ENCODE measurements around the gene HTATIP2. TPM values are rescaled to one million over a fixed set of nuclear protein-coding genes. Genes with fewer than 3 reads are reported as not detected.

The HTATIP2 gene
- total and polyA plus RNA-seq, 9 of the 15 experiments (the other 6 are each of a cell fraction or from before 2014, with no cell fraction given): 48.3 to 90.9 (median 64.4) TPM

GRCh38 chr11:20367313-20367948 is 3.9 kb downstream of the HTATIP2 start (continued):
- no peak for TF ChIP-seq TFE3 (CRISPR knock-in tag; IDR thresholded peaks at IDR 0.05)
- TF ChIP-seq ZFP30 (CRISPR knock-in tag; IDR thresholded peaks at IDR 0.05; ENCODE audit: borderline replicate concordance): no peak
- no peak for TF ChIP-seq CHD2 (IDR thresholded peaks at IDR 0.05; ENCODE audit: low read depth, low read length)
- TF ChIP-seq ZNF398 (CRISPR knock-in tag; IDR thresholded peaks at IDR 0.05): no peak
- TF ChIP-seq HDGF (IDR thresholded peaks at IDR 0.05): no peak
- TF ChIP-seq SMAD2 (IDR thresholded peaks at IDR 0.05; ENCODE audit: low read depth, low read length): no peak
- no peak for TF ChIP-seq ZNF76 (CRISPR knock-in tag; IDR thresholded peaks at IDR 0.05; ENCODE audit: borderline replicate concordance)
- no peak for TF ChIP-seq NELFE (IDR thresholded peaks at IDR 0.05; ENCODE audit: insufficient read depth, insufficient read length)
- TF ChIP-seq ZNF224 (CRISPR knock-in tag; IDR thresholded peaks at IDR 0.05): no peak
- TF ChIP-seq PKNOX1 (IDR thresholded peaks at IDR 0.05): peak; percentile 31; the same call in 1 of the 2 replicates
- TF ChIP-seq TFAP4 (CRISPR knock-in tag; IDR thresholded peaks at IDR 0.05; ENCODE audit: borderline replicate concordance): no peak
- TF ChIP-seq CBX5 (IDR thresholded peaks at IDR 0.05; ENCODE audit: borderline replicate concordance, low read depth): no peak
- peak; percentile 43; the same call in 1 of the 2 replicates for TF ChIP-seq ZNF589 (CRISPR knock-in tag; IDR thresholded peaks at IDR 0.05; ENCODE audit: low read depth)
- no peak for TF ChIP-seq KHSRP (IDR thresholded peaks at IDR 0.05)
- no peak for TF ChIP-seq U2AF2 (optimal IDR thresholded peaks at IDR 0.05; ENCODE audit: low read depth, low read length)
- TF ChIP-seq ZNF79 (CRISPR knock-in tag; IDR thresholded peaks at IDR 0.05; ENCODE audit: low read depth): no peak
- TF ChIP-seq HCFC1 (IDR thresholded peaks at IDR 0.05; ENCODE audit: low read depth, low read length): no peak
- no peak for TF ChIP-seq WHSC1 (IDR thresholded peaks at IDR 0.05; ENCODE audit: low read length)
- peak; percentile 88 for TF ChIP-seq BACH1 (tag; IDR thresholded peaks at IDR 0.05)
- no peak for TF ChIP-seq PHF8 (IDR thresholded peaks at IDR 0.05; ENCODE audit: borderline replicate concordance, low read length)
- no peak for TF ChIP-seq LCOR (CRISPR knock-in tag; IDR thresholded peaks at IDR 0.05)
- TF ChIP-seq RFX7 (CRISPR knock-in tag; IDR thresholded peaks at IDR 0.05): no peak
- no peak for TF ChIP-seq E2F4 (CRISPR knock-in tag; IDR thresholded peaks at IDR 0.05; ENCODE audit: low read depth)
- TF ChIP-seq ZNF324 (CRISPR knock-in tag; IDR thresholded peaks at IDR 0.05): no peak

All from K562 (cell line).